Heart left ventricle (tissue), 16 donors: ENCODE measurements around the gene CAMTA1. TPM values are rescaled to one million over a fixed set of nuclear protein-coding genes. Genes with fewer than 3 reads are reported as not detected.

ENCODE experiments used
- ATAC-seq, 4 donors: fragments of 200-7000 bp; cut with Tn5 transposase; one replicate each; pipeline ENCODE4 v1.9.1; 2020 to 2022; ENCODE audit warnings: moderate library complexity in 4 of 4, mild to moderate bottlenecking in 3 of 4, moderate number of reproducible peaks in 1 of 4
- DNase-seq, 5 donors: peaks; one replicate each; pipeline ENCODE4 v3.0.0-alpha.2; 2020
- H3K27ac ChIP-seq, 12 donors: fragments of 200-600 bp; sonication (generic) in 4 of 12; one replicate each; pipeline versions ENCODE4 v1.5.0 to v1.8.0; 2016 to 2022; ENCODE audit warnings: mild to moderate bottlenecking in 2 of 12
- H3K27me3 ChIP-seq, 9 donors: fragments of 200-600 bp; sonication (generic) in 2 of 9; one replicate each; pipeline versions ENCODE4 v1.5.1 to v1.8.0; 2016 to 2022; ENCODE audit warnings: mild to moderate bottlenecking in 3 of 9
- H3K36me3 ChIP-seq, 9 donors: fragments of 200-600 bp; sonication (generic) in 2 of 9; one replicate each; pipeline versions ENCODE4 v1.5.0 to v1.8.0; 2018 to 2022; ENCODE audit warnings: mild to moderate bottlenecking in 2 of 9
- H3K4me1 ChIP-seq, 12 donors: fragments of 200-600 bp; sonication (generic) in 4 of 12; one replicate each; pipeline versions ENCODE4 v1.5.0 to v1.8.0; 2016 to 2022; ENCODE audit warnings: mild to moderate bottlenecking in 3 of 12
- H3K4me3 ChIP-seq, 12 donors: fragments of 200-600 bp; sonication (generic) in 4 of 12; one replicate each; pipeline versions ENCODE4 v1.5.0 to v1.8.0; 2017 to 2022; ENCODE audit warnings: mild to moderate bottlenecking in 9 of 12, moderate library complexity in 4 of 12
- H3K9me3 ChIP-seq, 12 donors: fragments of 200-600 bp; sonication (generic) in 4 of 12; one replicate each; pipeline versions ENCODE4 v1.5.0 to v1.8.0; 2016 to 2022; ENCODE audit warnings: mild to moderate bottlenecking in 1 of 12
- POLR2A ChIP-seq, 2 donors: fragments of 450-650 bp; IDR thresholded peaks; one replicate each; pipeline ENCODE4 v1.6.1; 2017; ENCODE audit warnings: antibody characterized with exemption in 2 of 2, mild to moderate bottlenecking in 2 of 2, moderate library complexity in 2 of 2
- WGBS, 4 donors: extraction: QIAGEN DNeasy Blood & Tissue Kit in 2 of 4; methylation state at CpG; one replicate each; pipeline versions ENCODE4 v1.1.5 to v1.1.7; 2013 to 2018; 5-methylcytosine and 5-hydroxymethylcytosine counted together
- intact Hi-C, 10 donors: fragments of 100-400 bp; cut with DNase I; formaldehyde crosslinking; loops; one replicate each; pipeline versions ENCODE4 v1.11.1 to v1.14.2; 2022
- polyA plus RNA-seq, 2 donors: library from polyadenylated mRNA; stranded (reverse); fragments of 200-250 nt; gene quantifications; one replicate each; pipeline ENCODE4 v1.2.3, GENCODE V29; 2013
- total RNA-seq, 9 donors: library from RNA; depleted of rRNA in 2 of 9; stranded (reverse); fragments of >200 nt in 2 of 9; fragmentation: NEBNext Ultra II Directional in 3 of 9; extraction: Animal tissue kit (Norgen Biotek cat#: 25700) in 3 of 9; gene quantifications; one replicate each; pipeline versions ENCODE4 v1.1.0 to v1.2.4, GENCODE V29; 2016 to 2023
- TF ChIP-seq, protein P1 (sequence below), 12 donors: fragments of 200-600 bp; sonication (generic) in 4 of 12; IDR thresholded peaks; one replicate each; pipeline versions ENCODE4 v1.5.0 to v1.8.0; 2018 to 2022; ENCODE audit warnings: antibody characterized with exemption in 12 of 12, mild to moderate bottlenecking in 5 of 12
- donor health status: ischemic (EF 13 %, LVEDD 7.1; RV severe dilation, severe dysfunction).
- donor health status: healthy with polysubstance abuse.
- donor health status: DM: no; HTN: yes; CAD: no.
- donor health status: DM: no; HTN: no; CAD: no.
- donor health status: ischemic (EF 25% LVEDD 6.9; RV normal size, moderate dysfunction).
- donor health status: ischemic (EF 25% LVEDD 5.7; RV mildly dilated, moderate dysfunction).
- donor health status: healthy.
- donor health status: DM: yes; HTN: yes; CAD: no.
- donor health status: ischemic (EF 35%, LVEDD 5.7; RV mildly dilated, moderate dysfunction).
- donor health status: nonischemic (EF 11% LVEDD 7.7; RV severe dilation, severe dysfunction).
- donor health status: DM: yes; HTN: yes; CAD: no.
- donor health status: PGD.
- donor health status: ischemic (EF 29% LVEDD 5.4; RV normal size, mild dysfunction).
- donor health status: nonischemic (EF 23%, LVEDD 6.1; RV moderate dilation, normal function).

CAMTA1 gene
- total and polyA plus RNA-seq, 11 donors: 114 to 303 (median 137) TPM

DNA sequence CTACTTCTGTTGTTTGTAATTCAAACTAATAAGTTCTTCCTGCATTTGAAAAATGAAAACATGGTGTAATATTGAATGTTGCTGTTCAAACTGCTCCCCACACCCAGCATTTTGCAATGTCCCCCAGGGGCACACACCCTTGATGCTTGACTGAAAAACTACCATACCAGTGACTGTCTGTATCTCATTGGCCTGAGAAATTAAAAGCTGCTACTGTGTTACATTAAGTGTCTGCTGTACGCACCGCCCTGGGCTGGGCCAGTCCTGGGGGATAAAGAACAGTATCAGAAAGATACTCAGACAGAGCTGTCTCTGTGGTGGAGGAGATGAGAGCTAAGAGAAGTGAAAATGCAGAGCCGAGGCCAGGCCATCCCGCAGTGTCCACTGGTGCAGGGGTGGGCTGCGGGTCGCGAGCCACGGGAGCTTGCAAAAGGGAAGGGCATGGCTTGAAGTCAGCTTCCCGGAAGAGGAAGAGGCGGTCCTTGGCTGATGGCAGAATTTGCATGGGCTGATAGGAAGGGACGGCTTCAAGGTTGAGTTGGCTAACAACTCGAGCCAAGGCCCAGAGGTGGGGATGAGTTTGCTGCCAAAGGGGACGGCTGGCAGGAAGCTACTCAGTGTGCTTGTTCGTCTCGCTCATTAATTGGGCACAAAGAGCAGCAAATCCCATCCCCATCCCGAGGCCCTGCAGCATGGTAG is 656.0 kb downstream of the CAMTA1 start:
- TF ChIP-seq POLR2A (IDR thresholded peaks at IDR 0.05): no peak
- TF ChIP-seq, protein P1, sequence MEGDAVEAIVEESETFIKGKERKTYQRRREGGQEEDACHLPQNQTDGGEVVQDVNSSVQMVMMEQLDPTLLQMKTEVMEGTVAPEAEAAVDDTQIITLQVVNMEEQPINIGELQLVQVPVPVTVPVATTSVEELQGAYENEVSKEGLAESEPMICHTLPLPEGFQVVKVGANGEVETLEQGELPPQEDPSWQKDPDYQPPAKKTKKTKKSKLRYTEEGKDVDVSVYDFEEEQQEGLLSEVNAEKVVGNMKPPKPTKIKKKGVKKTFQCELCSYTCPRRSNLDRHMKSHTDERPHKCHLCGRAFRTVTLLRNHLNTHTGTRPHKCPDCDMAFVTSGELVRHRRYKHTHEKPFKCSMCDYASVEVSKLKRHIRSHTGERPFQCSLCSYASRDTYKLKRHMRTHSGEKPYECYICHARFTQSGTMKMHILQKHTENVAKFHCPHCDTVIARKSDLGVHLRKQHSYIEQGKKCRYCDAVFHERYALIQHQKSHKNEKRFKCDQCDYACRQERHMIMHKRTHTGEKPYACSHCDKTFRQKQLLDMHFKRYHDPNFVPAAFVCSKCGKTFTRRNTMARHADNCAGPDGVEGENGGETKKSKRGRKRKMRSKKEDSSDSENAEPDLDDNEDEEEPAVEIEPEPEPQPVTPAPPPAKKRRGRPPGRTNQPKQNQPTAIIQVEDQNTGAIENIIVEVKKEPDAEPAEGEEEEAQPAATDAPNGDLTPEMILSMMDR (IDR thresholded peaks at IDR 0.05): no peak
- DNase-seq: no peak
- 52 to 65% (median 59%) methylated on average over 16 of the region's 16 CpGs for WGBS, 4 donors
- ATAC-seq: no peak
- H3K4me3 ChIP-seq: no peak overlapping the region
- no peaks in the 10 kb centered on the region for H3K36me3 ChIP-seq
- no peaks in the 10 kb centered on the region for H3K9me3 ChIP-seq
- H3K27me3 ChIP-seq: no peaks in the 10 kb centered on the region
- peaks cover 0 to 5% (median 0%) of the 10 kb centered on the region in 12 donors for H3K4me1 ChIP-seq
- no peak overlapping the region for H3K27ac ChIP-seq
- intact Hi-C loops: no loop called here

DNA sequence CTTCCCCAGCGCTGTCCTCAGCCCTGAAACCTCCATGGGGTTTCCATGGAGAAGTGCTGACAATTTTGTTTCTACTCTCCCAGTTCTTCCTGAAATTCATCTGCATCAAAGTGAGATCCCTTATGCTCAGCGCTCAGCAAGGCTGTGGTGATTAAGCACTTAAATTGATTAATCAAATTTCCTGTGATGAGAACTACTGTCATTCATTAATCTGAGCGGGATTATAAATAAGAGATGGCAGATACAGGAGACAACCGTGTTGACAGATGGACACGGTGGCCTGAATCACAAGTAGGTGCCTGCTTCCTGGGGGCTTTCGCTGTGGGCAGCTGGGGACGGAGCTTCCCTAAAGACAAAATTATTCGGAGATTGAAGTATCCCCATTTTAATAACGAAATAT is 656.8 kb downstream of the CAMTA1 start:
- H3K4me3 ChIP-seq: no peak overlapping the region
- no peak overlapping the region for H3K27ac ChIP-seq
- no peaks in the 10 kb centered on the region for H3K27me3 ChIP-seq
- DNase-seq: no peak
- WGBS, 4 donors: 95 to 97% (median 96%) methylated on average over 9 of the region's 9 CpGs
- TF ChIP-seq POLR2A (IDR thresholded peaks at IDR 0.05): no peak
- TF ChIP-seq, protein P1 (IDR thresholded peaks at IDR 0.05): no peak
- intact Hi-C loops: no loop called here
- no peak for ATAC-seq
- no peaks in the 10 kb centered on the region for H3K36me3 ChIP-seq
- H3K9me3 ChIP-seq: no peaks in the 10 kb centered on the region
- peaks cover 0 to 5% (median 0%) of the 10 kb centered on the region in 12 donors for H3K4me1 ChIP-seq

DNA sequence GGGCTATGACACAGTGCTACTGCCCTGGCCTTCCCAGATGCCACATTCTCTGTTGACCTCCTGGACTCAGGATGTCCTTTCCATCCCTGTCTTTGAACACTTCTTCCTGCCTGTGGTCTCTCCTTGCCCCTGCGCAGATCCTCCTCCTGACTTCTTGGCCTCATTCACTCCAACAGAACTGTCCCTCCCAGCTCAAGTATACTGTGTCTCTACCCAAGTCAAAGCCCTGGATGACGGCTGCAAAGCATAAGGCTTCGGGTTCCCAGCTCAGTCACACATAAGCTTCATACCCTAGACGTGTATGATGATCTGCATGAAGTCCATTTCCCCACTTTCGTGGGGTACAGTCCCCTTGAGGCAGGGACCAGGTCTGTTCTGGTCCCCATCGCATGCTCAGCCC is 657.7 kb downstream of the CAMTA1 start:
- H3K36me3 ChIP-seq: no peaks in the 10 kb centered on the region
- peaks cover 0 to 5% (median 0%) of the 10 kb centered on the region in 12 donors for H3K4me1 ChIP-seq
- no peaks in the 10 kb centered on the region for H3K27me3 ChIP-seq
- no peak overlapping the region for H3K4me3 ChIP-seq
- no peaks in the 10 kb centered on the region for H3K9me3 ChIP-seq
- WGBS, 4 donors: 90 to 97% (median 94%) methylated on average over 6 of the region's 6 CpGs
- no peak overlapping the region for H3K27ac ChIP-seq
- TF ChIP-seq, protein P1 (IDR thresholded peaks at IDR 0.05): no peak
- DNase-seq (no peak), ATAC-seq (no peak)
- intact Hi-C loops: no loop called here

DNA sequence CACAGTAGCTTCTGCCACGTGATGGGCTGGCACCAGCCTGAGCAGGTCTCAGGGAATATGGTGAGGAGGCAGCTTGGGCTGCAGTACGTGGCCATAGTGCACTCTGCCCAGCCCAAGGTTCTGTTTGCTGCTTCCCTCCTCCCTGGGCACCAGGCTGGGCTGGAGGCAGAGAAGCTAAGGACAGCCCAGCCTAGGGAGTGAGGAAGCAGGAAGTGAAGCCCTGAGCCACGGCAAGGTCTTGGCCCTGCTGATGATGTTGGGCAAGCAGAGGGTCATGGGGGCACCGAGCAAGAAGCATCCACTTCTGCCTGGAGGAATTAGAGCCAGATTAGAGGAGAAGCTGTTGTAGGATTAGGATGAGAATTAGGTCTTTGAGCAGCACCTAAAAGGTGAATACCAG is 659.1 kb downstream of the CAMTA1 start:
- intact Hi-C loops: no loop called here
- Histone ChIP-seq H3K9me3 (no peaks in the 10 kb centered on the region), H3K4me1 (peaks cover 0 to 5% (median 0%) of the 10 kb centered on the region in 12 donors), H3K36me3 (no peaks in the 10 kb centered on the region), H3K27ac (no peak overlapping the region), H3K4me3 (no peak overlapping the region), H3K27me3 (no peaks in the 10 kb centered on the region)
- DNase-seq: no peak
- no peak for TF ChIP-seq POLR2A (IDR thresholded peaks at IDR 0.05)
- TF ChIP-seq, protein P1 (IDR thresholded peaks at IDR 0.05): no peak
- 78 to 85% (median 78%) methylated on average over 4 of the region's 4 CpGs for WGBS, 4 donors
- ATAC-seq: no peak
